NCI-H1417 (cell line): Measurements from ENCODE around the gene ZNF492.
"Not testable (repeated sequence)": the region's sequence is repeated elsewhere in the genome, so short reads cannot be mapped to it uniquely, and the experiment has no call there.

ENCODE experiments used
- DNase-seq, 3 experiments: peaks; one replicate each; lab custom pipeline; 2025; lab: John Stamatoyannopoulos, UW

Gene ZNF492

DNA sequence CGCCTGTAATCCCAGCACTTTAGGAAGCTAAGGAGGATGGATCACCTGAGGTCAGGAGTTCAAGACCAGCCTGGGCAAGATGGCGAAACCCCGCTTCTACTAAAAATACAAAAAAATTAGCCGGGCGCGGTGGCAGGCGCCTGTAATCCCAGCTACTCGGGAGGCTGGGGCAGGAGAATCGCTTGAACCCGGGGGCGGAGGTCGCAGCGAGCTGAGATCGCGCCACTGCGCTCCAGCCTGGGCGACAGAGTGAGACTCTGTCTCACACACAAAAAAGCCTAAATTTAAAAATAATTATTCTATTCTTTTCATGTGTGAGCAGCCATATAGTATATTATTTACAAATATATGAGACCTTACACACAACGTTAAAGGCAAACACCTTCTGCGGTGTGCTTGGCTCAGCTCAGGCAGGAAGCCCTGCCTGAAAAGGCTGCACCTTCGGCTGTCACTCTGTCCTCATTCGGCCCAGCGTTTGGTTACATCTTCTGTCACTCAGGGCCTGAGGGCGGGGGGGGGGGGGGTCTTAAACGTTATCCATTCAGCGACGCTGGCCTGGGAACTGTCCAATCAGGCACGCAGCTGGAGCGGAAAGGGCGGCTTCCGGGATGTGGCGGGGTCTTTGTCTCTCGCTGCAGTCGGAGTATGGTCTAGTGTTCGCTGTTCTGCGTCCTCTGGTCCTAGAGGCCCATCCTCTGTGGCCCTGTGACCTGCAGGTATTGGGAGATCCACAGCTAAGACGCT is at the start of gene ZNF492:
Gene ZNF492 (plus strand): TSS at position 619 of the 744 bp plus-strand sequence. CDS start 19,076 bp downstream, outside the sequence.
- not testable (repeated sequence) for DNase-seq

DNA sequence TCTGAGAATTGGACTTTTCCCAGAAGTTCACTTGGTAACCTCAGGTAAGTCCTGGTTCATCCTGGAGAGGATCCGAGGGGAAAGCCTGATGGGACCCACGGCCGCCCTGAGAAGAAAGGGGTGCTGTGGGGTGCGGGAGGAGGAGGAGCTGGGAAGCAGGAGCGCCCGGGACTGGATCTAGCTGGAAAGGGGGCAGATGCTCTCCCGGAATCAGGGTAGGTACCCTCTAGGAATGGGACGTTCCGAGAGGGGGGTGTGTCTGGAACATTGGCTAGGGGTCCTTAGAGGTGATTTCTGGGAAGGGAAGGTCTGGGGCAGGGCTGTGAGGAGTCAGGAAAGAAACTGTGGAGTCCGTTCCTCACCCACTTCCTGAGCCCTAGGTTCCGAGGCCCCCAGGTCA is 38.7 kb upstream of the ZNF492 start:
- DNase-seq, result no peak

DNA sequence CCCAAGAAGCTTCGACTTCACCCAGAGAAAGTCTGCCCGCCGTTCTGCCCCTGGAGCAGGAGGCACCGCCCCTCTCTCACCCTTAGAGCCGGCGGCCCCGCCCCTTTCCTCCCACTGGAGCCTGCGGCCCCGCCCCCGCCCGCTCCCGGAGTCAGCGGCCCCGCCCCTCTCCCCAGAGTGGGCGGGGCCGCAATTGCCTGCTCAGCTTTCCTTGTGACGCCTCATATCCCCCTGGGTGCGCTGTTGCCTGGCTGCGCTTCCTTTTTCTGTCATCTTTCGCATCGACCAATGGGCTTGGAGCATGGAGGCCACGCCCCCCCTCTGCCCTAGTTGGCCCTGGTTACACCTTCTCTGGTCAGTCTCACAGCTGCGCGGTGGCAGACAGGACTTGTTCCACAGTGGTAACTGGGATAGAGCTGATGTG is 38.2 kb upstream of the ZNF492 start:
- DNase-seq, result no peak

DNA sequence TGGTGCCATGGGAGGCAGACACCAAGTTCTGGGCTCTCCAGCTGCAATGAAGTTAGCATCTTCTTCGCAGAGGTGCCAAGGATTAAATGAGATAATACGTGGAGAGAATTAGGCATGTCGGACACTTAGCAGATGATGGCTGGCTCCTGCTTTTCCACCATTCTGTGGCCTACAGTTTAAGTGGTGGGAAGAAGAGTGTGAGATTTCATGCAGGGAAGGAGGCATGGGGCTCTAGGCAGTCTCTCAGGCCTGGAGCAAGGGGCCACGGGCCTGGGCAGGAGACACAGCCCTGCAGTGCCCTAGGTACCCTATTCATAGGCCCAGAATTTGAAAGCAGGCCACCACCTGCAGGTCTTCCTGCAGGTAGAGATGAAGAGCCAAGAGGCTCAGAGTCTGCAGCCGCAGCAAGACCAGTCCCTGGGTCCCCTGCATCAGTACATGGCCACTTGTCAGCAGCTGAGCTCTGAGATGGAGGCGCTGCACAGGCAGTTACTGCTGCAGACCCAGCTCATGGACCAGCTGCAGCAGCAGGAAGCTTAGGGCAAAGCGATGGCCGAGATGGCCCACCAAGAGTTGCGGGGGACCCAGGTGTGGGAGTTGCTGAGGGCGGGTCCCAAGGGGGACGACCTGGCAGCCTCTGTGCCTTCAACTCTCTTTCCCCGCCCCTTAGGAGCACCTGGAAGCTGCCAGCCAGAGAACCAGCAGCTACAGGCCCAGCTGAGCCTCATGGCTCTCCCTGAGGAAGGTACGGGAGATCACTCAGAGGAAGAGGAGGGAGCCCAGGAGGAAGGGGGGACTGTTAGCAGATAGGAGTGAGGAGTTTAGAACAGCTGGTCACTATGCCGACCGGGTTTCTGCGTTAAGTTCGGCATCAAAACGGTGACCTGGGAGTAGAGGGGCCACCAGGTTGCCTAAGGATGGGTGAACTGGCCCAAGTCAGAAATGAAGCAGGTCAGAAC is 33.2 kb upstream of the ZNF492 start:
- no peak for DNase-seq

DNA sequence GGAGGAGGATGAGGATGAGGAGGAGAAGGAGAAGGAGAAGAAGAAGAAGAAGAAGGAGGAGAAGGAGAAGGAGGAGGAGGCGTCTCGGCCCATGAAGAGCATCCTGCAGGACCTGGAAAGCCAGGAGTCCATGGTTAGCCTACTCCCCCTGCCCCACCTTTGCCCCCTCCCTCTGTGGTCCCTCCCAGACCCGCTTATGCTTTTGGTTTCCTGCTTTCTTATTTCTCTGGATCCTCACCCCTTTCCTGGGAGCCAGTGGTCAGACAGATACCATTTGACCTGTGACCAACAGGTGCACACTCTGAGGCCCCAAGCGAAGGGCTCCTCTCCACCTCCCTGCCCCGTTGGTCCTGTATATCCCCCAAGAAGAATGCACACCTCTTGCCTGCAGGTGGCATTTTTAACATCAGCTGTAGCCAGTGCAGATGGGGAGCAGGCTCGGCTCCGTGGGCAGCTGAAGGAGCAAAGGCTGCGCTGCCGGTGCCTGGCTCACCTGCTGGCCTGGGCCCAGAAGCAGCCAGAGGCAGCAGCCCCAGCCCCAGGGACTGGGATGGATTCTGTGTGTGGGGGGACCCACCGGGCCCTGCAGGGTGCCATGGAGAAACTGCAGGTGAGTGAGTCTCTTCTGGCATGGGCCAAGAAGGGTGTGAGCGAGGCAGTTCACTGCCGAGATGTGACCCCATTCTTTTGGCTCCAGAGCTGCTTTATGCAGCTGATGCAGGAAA is 32.1 kb upstream of the ZNF492 start:
- no peak for DNase-seq

DNA sequence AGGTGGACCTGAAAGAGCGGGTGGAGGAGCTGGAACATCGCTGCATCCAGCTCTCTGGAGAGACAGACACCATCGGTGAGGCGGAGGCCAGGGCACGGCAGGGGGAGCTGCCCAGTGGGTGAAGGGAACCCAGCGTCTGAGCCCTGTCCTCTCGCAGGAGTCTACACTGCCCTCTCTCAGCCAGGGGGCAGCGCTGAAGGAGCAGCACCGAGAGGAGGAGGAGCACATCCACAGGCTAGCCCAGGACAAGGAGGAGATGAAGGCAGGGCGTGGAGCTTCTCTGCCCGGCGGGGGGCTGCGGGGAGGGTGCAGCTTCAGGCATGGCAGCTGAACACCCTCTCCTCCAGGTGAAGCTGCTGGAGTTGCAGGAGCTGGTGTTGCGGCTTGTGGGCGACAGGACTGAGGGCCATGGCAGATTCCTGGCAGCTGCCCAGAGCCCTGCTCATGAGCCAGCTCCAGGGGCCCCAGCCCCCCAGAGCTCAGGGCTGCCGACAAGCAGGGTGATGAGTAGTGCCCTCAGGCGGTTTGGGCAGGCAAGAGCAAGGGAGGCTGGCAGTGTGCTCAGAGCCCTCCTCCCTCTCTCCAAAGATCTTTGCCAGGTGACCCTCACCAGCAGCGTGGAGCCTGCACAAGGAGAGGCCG is 31.4 kb upstream of the ZNF492 start:
- DNase-seq, result no peak

DNA sequence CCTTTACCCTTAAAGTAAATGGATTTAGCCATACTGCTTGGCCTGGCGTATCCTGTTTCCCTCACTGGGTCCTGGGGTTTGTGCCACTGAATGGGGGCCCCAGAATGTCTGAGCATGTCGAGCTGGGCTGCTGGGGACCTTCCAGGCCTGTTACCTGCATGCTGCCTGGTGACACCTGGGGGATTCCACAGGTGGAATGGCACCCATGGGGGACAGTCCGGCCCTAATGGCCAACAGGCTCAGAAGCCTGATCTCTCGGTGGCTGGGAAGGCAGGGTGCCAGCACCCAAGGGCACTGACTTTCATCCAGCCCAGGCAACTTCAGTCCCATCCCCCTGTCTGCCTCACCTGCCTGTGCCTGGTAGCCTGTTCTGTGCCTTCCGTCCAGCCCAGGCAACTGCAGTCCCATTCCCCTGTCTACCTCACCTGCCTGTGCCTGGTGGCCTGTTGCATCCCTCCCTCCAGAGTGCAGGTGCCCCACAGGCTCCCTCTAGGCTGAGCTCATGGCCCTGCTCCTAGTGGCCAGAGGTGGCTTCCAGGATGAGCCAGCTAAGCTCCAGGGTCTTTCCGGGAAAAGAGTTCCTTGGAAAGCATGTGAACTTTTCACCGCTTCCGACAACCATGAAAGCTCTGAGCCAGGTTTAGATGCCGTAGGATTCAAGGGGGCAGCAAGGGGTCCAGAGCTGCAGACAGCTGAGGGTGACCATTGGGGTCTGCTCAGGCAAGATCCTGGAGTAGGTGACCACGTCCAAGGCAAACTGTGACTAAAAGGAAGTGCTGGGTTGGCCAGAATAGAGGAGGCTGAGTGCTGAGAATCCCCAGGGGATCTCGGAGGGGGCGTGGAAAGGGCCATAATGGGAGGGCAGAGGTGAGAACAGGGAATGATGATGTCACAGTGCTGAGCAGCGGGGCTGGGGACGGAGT is 30.3 kb upstream of the ZNF492 start:
- no peak for DNase-seq

DNA sequence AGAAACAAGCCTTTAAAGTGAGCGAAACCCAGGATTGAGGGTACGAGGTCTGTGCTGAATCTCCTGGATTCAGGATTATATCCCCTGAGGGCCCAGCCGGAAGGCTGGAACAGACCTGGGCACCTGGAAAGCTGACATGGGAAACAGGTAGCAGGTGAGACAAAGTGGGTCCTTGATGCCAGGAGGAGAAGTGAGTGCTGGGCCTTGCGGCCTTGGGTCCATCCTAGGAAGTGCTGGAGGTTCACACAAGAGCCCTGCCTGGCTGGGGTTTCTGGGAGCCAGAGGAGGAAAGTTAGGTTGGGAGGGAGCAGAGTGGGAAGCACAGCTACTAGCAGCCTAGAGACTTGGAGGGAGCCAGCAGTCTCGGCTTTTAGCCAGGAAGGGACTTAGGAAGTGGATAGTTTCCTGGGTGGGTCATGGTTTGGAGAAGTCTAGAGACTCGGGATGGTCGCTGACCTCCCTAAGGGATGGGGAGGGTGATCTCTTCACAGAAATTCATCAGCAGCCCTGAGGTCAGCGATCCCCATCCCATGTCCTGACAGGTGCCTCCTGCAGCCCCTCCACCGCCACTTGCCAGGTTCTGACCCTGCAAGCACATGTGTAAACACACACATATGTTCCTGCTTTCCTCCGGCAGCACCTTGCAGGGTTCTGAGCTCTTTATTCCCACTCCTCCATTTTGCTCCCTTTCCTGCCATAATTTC is 29.4 kb upstream of the ZNF492 start:
- no peak for DNase-seq

DNA sequence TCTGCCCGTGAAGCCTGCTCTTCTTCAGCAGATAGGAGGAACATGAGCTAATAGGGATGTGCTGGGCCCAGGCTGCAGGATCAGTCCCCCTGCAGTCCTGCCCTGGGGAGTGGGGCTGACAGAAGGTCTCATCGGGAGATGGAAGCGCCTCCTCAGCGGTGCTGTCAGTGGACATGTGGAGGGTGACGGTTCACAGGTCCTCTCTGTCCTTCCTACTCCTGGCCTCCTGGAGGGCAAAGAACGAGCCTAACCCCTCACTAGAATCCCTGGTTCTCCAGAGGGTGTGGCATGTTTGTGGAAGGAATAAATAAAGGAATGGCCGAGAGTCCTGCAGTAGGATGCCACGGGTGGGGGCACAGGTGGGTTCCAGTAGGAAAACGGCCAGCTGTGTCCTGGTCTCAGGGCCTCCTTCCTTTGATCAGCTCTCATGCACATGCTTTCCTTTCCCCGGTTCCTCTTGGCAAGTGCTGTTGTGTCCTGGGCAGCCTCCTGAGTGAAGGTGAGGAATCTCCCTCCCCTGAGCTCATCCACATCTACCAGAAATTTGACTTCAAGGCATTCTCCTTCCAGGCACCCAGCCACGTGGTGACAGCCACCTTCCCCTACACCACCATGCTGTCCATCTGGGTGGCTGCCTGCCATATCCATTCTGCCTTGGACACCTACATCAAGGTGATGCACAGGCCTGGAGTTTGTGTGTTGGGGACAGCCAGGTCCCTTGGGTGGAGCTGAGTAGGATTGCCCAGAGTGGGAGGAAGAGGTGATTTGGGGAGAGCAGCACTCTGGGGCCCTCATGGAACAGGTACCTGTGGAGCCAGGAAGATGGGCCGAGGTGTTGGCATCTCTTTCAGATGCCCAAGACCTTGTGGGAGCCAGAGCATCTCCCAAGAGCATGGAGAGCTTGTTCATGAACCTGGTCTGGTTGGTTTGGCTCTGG is 28.6 kb upstream of the ZNF492 start:
- no peak for DNase-seq

DNA sequence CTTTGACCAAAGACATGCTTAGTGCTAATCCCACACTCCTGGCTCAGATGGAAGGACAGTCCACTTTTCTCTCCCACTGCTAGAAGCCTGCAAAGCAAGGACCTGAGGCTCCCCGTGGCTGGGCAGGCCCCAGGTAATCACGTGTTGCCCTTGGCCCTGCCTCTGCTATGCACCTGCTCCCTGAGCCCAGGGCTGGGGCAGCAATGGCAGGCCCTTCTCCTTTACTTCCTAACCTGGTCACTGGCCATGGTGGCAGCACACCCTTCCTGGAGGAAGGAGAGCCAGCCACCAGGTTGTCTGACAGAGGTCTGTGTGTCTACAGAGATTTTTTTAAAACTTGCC is 27.9 kb upstream of the ZNF492 start:
- DNase-seq, result no peak

DNA sequence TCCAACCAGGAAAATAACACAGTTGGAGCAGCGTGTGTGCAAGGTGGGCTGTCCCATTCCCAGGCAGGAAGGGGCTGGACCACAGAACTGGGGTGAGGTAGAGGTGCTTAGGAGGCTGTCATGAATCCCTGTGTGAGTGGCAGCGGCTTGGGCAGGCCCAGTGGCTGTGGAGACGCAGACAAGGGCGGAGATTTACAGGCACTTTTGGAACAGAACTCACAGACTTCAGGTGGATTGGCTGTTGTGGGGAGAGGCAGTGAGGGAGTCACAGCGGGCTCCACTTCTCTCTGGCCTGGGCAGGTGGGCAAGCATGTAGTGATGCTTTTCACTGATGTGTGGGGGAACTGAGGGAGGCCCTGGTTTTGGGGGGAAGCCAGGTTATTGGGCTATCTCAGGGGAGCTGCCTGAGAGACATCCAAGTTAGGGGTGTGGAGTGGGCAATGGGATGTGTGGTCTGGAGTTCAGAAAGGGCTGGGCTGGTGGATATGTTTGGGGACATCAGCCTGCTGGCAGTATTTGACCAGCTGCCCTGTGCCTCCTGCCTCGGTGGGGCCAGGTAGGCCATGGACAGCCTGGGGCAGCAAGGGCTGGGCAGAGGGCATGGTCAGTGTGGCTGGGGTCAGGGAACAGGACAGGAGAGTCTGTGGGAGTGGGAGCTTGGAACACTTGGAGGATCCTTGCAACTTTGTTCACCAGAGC is 27.0 kb upstream of the ZNF492 start:
- DNase-seq, result no peak

DNA sequence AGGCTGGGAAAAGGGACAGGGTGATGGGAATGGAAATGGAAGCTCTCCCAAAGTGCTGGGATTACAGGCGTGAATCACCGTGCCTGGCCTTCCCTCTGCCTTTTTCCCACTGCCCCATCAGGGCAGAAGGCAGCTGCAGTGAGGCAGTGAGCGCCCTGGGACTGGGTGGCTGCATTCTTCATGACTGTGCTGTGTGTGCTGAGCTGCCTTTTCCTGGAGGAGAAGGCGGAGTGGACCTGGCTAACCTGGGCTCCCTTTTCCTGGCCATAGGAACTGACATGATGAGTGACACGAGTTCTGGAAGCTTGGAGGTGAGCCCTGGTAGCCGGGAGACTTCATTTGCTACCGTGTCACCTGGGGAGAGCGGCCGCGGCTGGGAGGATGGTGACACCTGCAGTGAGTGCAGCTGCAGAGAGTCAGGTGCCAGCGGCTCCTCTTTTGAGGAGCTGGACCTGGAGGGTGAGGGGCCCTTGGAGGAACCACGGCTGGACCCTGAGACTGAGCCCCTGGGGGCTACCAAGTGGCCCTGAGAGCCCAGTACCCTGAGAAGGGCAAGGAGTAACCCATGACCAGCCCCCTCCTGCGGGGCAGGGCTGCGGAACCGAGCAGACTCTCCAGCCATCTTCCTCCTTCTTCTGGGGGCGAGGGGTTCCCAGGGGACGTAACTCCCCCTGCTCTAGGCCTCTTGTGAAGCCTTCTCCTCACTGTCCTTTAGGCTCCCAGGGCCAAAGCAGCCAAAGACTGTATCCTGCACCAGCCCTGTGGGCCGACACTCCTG is 26.3 kb upstream of the ZNF492 start:
- DNase-seq, result no peak

DNA sequence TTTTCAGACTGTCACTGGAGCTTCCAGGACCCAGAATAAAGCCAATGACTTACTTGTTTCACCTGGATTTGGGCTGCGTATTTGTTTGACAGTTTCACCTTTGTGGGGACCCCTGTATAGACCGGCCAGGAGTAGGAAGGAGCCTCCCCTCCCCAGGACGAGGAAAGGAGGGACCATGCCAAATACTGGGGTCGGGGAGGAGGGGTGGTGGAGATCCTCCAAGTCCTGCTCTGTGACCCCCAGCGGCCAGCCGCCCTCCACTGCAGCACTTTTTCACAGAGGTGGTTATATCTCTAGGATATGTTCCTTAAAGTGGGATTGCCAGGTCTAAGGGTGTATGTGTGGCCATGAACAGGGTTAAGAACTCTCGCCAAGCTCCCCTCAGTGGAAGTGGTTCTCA is 25.7 kb upstream of the ZNF492 start:
- no peak for DNase-seq

DNA sequence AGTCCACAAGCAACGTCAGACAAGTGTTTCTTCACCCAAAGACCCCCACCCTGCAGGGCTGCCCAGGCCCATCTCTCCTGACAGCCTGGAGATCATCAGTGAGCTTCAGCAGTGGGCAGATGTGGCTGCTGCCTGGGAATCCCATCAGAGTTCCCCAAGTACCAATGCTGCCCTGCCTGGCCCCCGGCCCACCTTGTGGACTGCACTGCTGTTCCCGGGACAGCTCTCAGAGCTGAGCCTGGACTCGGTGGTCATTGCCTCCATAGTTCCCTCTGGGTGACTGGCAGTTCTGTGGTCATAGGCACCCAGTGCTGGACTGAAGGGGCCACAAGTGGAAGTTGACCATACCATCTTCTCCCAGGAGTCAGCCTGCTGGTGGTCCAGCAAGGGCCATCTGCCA is 24.5 kb upstream of the ZNF492 start:
- DNase-seq, result no peak

DNA sequence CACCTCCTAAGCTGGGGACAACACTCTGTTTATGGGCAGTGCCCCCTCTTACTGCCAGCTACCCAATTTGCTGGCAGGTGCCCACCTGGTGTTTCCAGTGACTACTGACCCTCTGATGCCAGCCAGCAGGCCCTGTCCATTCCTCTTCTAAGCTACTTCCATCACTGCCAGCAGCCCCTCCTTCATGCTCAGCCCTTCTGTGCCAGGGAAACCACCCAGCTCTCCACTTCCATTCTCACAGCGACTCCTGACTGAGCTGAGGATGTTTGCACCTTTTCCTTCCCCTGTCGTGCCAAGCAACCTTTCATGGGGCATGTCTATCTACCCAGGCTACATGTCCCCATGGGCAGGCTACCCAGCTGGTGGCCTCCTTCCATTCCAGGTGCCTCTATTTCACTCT is 24.0 kb upstream of the ZNF492 start:
- no peak for DNase-seq

DNA sequence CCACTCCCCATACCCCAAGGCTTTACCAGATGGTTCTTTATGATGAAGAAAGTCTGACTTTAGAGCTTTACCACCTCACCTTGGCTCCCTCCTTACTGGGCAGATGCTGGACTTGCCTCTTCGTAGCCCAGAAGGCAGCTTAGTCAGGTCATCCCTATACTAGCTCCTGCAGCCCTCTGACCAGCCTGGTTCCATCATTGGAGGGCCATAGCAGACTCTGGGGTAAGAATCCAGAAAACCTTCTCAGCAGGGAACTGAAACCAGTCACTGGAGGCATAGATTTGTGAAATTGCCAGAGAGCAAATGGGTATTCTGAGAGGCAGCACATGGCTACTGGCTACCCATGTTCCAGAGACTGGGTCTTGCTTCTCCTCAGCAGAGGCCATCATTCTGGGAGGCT is 21.8 kb upstream of the ZNF492 start:
- no peak for DNase-seq

DNA sequence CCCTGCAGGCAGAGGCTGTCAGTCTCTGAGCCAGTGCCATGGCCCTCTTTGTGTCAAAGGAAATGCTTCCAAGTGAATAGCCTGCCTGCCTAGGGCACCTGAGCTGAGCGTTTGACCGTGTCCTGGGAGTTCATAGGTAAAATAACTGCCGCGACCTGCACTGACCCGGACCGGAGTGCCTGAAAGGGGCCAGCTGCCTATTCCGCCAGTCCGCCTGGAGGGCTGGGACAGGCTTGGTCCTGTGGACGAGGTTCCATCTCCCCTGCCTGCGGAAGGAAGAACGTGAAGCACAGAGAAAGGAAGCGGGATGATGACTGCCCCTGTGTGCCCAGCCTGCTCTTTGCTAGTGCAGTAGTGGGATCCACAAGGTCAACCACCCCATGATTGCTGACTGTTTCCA is 17.5 kb upstream of the ZNF492 start:
- DNase-seq, result no peak

DNA sequence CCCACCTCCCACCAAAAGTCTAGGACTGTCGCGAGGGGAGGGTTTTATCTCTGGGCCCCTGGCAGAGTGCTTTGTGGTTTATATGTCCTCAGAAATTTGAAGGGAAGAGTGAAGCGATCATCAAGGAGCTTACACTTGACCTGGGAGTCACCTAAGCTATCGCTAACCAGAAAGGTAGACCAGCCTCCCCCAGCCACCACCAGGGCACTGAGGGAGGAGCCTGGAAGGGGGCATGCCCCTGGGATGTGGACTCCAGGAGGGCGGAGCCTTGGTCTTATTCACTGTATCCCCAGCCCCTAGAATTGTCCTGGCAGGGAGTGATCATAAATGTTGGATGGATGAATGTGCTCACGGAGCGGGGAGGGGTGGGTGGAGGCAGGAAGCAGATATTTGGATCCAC is 16.9 kb upstream of the ZNF492 start:
- DNase-seq, result not testable (repeated sequence)
